ENCODE data around the gene PBX4. TPM values are rescaled to one million over a fixed set of nuclear protein-coding genes. Genes with fewer than 3 reads are reported as not detected.

Gene PBX4
- total and polyA plus RNA-seq, 2 of the 8 experiments (the other 6 are each of a cell fraction or from before 2014, with no cell fraction given) = 3.4 to 3.8 TPM

DNA sequence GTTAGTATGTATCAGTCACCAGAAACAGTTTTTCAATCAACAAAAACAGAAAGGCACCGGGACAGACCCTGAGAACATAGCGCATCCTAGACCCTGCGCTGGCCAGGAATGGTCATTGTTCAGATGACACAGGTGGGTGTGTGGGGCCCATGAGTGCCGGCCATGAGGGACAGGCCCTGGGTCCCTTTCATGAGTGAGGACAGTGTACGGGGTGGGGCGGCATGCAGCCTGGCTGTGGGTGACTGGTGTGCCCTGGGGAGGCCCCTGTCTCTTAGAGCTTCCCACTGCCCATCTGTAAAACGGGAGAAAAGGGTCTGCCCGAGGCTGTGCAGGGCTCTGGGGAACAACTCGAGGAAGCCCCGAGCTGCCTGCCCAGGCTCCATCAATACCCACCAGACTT, 25.8 kb downstream of the PBX4 start:
- Histone ChIP-seq H4K8ac (ENCODE audit: extremely low read depth, insufficient read depth, low read length) (no peak overlapping the region), H4K20me1 (replicated peaks in 1 of 2; ENCODE audit: control insufficient read depth in 1 of 2, insufficient read depth in 2 of 2, low read length in 2 of 2) (no peaks in the 10 kb centered on the region), H3K79me2 (ENCODE audit: control insufficient read depth in 1 of 2, insufficient read depth in 2 of 2, low read length in 2 of 2) (no peaks in the 10 kb centered on the region), H3K9me3 (ENCODE audit: insufficient read depth in 2 of 2, low read depth in 1 of 2, low read length in 1 of 2) (no peaks in the 10 kb centered on the region), H2BK120ac (replicated peaks; ENCODE audit: low read depth, low read length) (no peak overlapping the region), H2BK5ac (ENCODE audit: low read depth, low read length) (0 out of 2 replicates have a peak overlapping the region, but pooled peaks have one; percentile 71), H4K5ac (ENCODE audit: insufficient read length, low read depth, low read length) (no peak overlapping the region), H3K9ac (replicated peaks in 1 of 4; ENCODE audit: extremely low read depth in 1 of 4, low read depth in 3 of 4, low read length in 3 of 4) (no peak overlapping the region), H2AK5ac (ENCODE audit: low read depth, low read length) (no peak overlapping the region), H3K4me2 (ENCODE audit: insufficient read depth in 1 of 2, low read depth in 2 of 2, low read length in 2 of 2) (no peak overlapping the region), H3K4me3 (ENCODE audit: extremely low read depth in 1 of 4, insufficient read depth in 2 of 4, low read depth in 3 of 4, low read length in 4 of 4) (no peak overlapping the region), H4K91ac (replicated peaks; ENCODE audit: insufficient read length, low read length) (no peak overlapping the region), H3K27ac (ENCODE audit: low read depth, low read length) (no peak overlapping the region), H2BK12ac (ENCODE audit: low read depth, low read length) (no peak overlapping the region), H2AFZ (ENCODE audit: low read length) (no peak overlapping the region), H2BK20ac (ENCODE audit: low read length) (no peak overlapping the region), H3K27me3 (replicated peaks in 1 of 4; ENCODE audit: control insufficient read depth in 3 of 4, extremely low read depth in 1 of 4, insufficient read depth in 3 of 4, low read length in 3 of 4) (no peaks in the 10 kb centered on the region), H3K56ac (replicated peaks; ENCODE audit: insufficient read length, low read depth, low read length) (no peak overlapping the region), H2BK15ac (ENCODE audit: low read length) (no peak overlapping the region), H3K4ac (replicated peaks; ENCODE audit: insufficient read length, low read depth, low read length) (no peak overlapping the region), H3K14ac (ENCODE audit: insufficient read length) (no peak overlapping the region), H3K23me2 (ENCODE audit: low read depth, low read length) (no peaks in the 10 kb centered on the region), H3K23ac (ENCODE audit: insufficient read length) (no peak overlapping the region), H3K36me3 (ENCODE audit: control insufficient read depth in 2 of 4, insufficient read depth in 4 of 4, low read length in 3 of 4) (no peaks in the 10 kb centered on the region), H3K4me1 (replicated peaks in 1 of 4; ENCODE audit: control insufficient read depth in 3 of 4, insufficient read depth in 4 of 4, low read length in 3 of 4) (peaks cover 5 to 12% (median 9%) of the 10 kb centered on the region in 4 experiments), H3K18ac (ENCODE audit: extremely low read depth, low read length) (no peak overlapping the region), H3K79me1 (ENCODE audit: low read depth, low read length) (no peaks in the 10 kb centered on the region)
- ChIA-PET CTCF (ENCODE audit: partially characterized antibody) (interaction anchor here (1.6 to 1.9 kb wide), 2 partner anchors 16 to 38 kb away, joined by 4 to 7 read pairs; no protein-coding TSS in a partner anchor), POLR2A (ENCODE audit: partially characterized antibody) (interaction anchor here (0.9 kb wide), 1 partner anchor 51 kb away, joined by 3 read pairs; the partner anchor contains the start of gene GMIP)
- 95% methylated on average over 10 of the region's 10 CpGs; no CpG with 5 or more reads in 1 of the 2 experiments for WGBS, 2 experiments (ENCODE audit: extremely low coverage in 1 of 2, insufficient coverage in 1 of 2, insufficient read length in 1 of 2, insufficient replicate concordance in 2 of 2, low coverage in 1 of 2, low lambda C conversion rate in 2 of 2, missing lambda C conversion rate in 1 of 2)
- FAIRE-seq (no peak), DNase-seq (ENCODE audit: low read depth in 1 of 2, low spot score in 2 of 2) (no peak)
- TF ChIP-seq EZH2 (IDR thresholded peaks at IDR 0.05; ENCODE audit: low read depth, low read length, severe bottlenecking) (no peak), RXRA (IDR thresholded peaks at IDR 0.05; ENCODE audit: insufficient read depth, low read depth, low read length) (no peak), CREB1 (IDR thresholded peaks at IDR 0.05) (no peak), POLR2A (IDR thresholded peaks at IDR 0.05; ENCODE audit: control extremely low read depth in 1 of 2, low read depth in 2 of 2, low read length in 2 of 2) (no peak), EGR1 (IDR thresholded peaks at IDR 0.05; ENCODE audit: borderline replicate concordance, low read depth, low read length) (no peak), SP1 (IDR thresholded peaks at IDR 0.05; ENCODE audit: low read depth, low read length) (no peak), CEBPB (IDR thresholded peaks at IDR 0.05; ENCODE audit: low read depth, low read length) (no peak), SRF (IDR thresholded peaks at IDR 0.05; ENCODE audit: low read depth, low read length) (no peak), TCF12 (IDR thresholded peaks at IDR 0.05; ENCODE audit: low read depth, low read length) (no peak), SAP30 (IDR thresholded peaks at IDR 0.05; ENCODE audit: insufficient read depth, insufficient replicate concordance, low read length) (no peak), CBX8 (IDR thresholded peaks at IDR 0.05; ENCODE audit: borderline replicate concordance, low read depth, low read length) (no peak), KDM1A (IDR thresholded peaks at IDR 0.05; ENCODE audit: borderline replicate concordance, low read length) (no peak), ZNF274 (IDR thresholded peaks at IDR 0.05; ENCODE audit: borderline replicate concordance, extremely low read depth, low read length) (no peak)
